IPS DF 6.9 (cell line): ENCODE data around the gene ST6GALNAC6.
"Not testable (repeated sequence)": the region's sequence is repeated elsewhere in the genome, so short reads cannot be mapped to it uniquely, and the experiment has no call there.

Experiments used
- DNase-seq: peaks from one replicate; pipeline ENCODE4 v3.0.0-alpha.2; 2013; ENCODE audit warnings: low read depth, low spot score
- H3K27ac ChIP-seq: one replicate; pipeline ENCODE4 v1.5.1; 2013; ENCODE audit warnings: low read length, control low read depth
- H3K27me3 ChIP-seq: 2 replicates; pipeline ENCODE4 v1.6.1; 2013; ENCODE audit warnings: mild to moderate bottlenecking, low read length; ENCODE audit not compliant: control insufficient read depth, insufficient read depth
- H3K36me3 ChIP-seq: 2 replicates; pipeline ENCODE4 v1.6.1; 2013; ENCODE audit warnings: low read length; ENCODE audit not compliant: control insufficient read depth, insufficient read depth
- H3K4me1 ChIP-seq: 2 replicates; pipeline ENCODE4 v1.6.1; 2013; ENCODE audit warnings: low read length; ENCODE audit not compliant: control insufficient read depth, insufficient read depth
- H3K4me3 ChIP-seq: 2 replicates; pipeline ENCODE4 v1.5.1; 2013; ENCODE audit warnings: mild to moderate bottlenecking, low read length
- H3K9me3 ChIP-seq: 2 replicates; pipeline ENCODE4 v1.6.1; 2013; ENCODE audit warnings: low read length, inconsistent platforms; ENCODE audit not compliant: control insufficient read depth, insufficient read depth
- WGBS: extraction: QIAGEN DNeasy Blood & Tissue Kit; methylation state at CpG from one replicate; pipeline ENCODE4 v1.1.7; 2013; ENCODE audit warnings: mixed read lengths, missing lambda C conversion rate; ENCODE audit not compliant: insufficient read length, insufficient coverage; 5-methylcytosine and 5-hydroxymethylcytosine counted together

ST6GALNAC6 gene

DNA sequence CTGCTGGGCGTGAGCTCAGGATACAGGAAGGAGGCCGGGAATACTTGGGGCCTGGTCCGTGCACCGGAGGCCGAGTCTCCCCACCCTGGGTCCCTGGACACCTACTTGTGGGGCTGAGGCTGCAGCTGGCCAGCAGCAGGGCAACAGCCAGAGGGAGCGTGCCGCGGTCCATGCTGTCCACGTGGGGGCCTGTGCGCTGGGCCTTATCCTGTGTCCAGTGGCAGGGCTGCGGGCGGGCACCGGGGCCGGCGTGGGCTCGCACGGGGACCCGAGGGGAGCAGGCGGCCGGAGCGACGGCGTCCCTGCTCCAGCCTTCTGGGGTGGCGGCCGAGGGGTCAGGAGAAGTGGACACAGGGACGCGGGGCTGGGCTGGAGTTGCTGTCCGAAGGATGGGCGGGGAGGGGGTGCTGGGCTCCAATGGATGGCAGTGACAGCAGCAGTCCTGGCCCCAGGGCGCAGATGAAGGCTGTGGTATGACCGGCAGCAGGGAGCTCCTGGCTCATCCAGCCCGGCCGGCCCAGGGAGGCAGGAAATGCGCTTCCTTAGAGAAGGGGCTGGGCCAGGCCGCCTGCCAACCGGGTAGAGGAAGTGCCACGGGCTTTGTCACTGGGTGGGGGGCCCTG is 45.1 kb downstream of the ST6GALNAC6 start, which contains the start of gene ENG:
TSS of gene ENG (minus strand) at position 475 of the 623 bp plus-strand sequence. CDS start at position 172, 303 bp downstream.
- no peaks in the 10 kb centered on the region for H3K36me3 ChIP-seq
- peaks cover 3% of the 10 kb centered on the region for H3K4me1 ChIP-seq
- H3K27ac ChIP-seq = no peak within 1 kb of the TSS
- DNase-seq = no peak
- H3K4me3 ChIP-seq = no peak within 1 kb of the TSS
- no peaks in the 10 kb centered on the region for H3K9me3 ChIP-seq
- no CpG with 5 or more reads among the region's 37 CpGs for WGBS
- H3K27me3 ChIP-seq = no peaks in the 10 kb centered on the region

- no peak overlapping the region for H3K4me3 ChIP-seq
- DNase-seq = no peak
- no peaks in the 10 kb centered on the region for H3K36me3 ChIP-seq
Measured at GRCh38 chr9:127853312-127854183, 45.9 kb downstream of the ST6GALNAC6 start.

GRCh38 chr9:127852829-127853228 is 46.6 kb downstream of the ST6GALNAC6 start:
- Histone ChIP-seq H3K4me1 (peaks cover 3% of the 10 kb centered on the region; the same call in 1 of the 2 replicates), H3K4me3 (no peak overlapping the region), H3K27me3 (no peaks in the 10 kb centered on the region), H3K9me3 (no peaks in the 10 kb centered on the region), H3K36me3 (no peaks in the 10 kb centered on the region), H3K27ac (no peak overlapping the region)
- no peak for DNase-seq
- no CpG with 5 or more reads among the region's 9 CpGs for WGBS

More at GRCh38 chr9:127853312-127854183, 45.9 kb downstream of the ST6GALNAC6 start:
- peaks cover 3% of the 10 kb centered on the region for H3K4me1 ChIP-seq
- no peaks in the 10 kb centered on the region for H3K27me3 ChIP-seq
- no peaks in the 10 kb centered on the region for H3K9me3 ChIP-seq
- no CpG with 5 or more reads among the region's 13 CpGs for WGBS
- H3K27ac ChIP-seq = no peak overlapping the region

GRCh38 chr9:127850286-127850830 is 49.0 kb downstream of the ST6GALNAC6 start:
- no peaks in the 10 kb centered on the region for H3K27me3 ChIP-seq
- H3K4me1 ChIP-seq = peaks cover 3% of the 10 kb centered on the region; the same call in 1 of the 2 replicates
- no peak for DNase-seq
- no peaks in the 10 kb centered on the region for H3K9me3 ChIP-seq
- H3K36me3 ChIP-seq = 0 out of 2 replicates have a peak, but pooled peaks cover 2% of the 10 kb centered on the region
- no CpG with 5 or more reads among the region's 17 CpGs for WGBS
- H3K4me3 ChIP-seq = no peak overlapping the region
- no peak overlapping the region for H3K27ac ChIP-seq

- no peak overlapping the region for H3K4me3 ChIP-seq
- H3K36me3 ChIP-seq = 0 out of 2 replicates have a peak, but pooled peaks cover 2% of the 10 kb centered on the region
- H3K9me3 ChIP-seq = no peaks in the 10 kb centered on the region
- no peaks in the 10 kb centered on the region; the same call in 1 of the 2 replicates for H3K4me1 ChIP-seq
- H3K27ac ChIP-seq = no peak overlapping the region
- no peaks in the 10 kb centered on the region for H3K27me3 ChIP-seq
- no CpG with 5 or more reads among the region's 10 CpGs for WGBS
- no peak for DNase-seq
Measured at GRCh38 chr9:127848756-127849504, 50.5 kb downstream of the ST6GALNAC6 start.

DNA sequence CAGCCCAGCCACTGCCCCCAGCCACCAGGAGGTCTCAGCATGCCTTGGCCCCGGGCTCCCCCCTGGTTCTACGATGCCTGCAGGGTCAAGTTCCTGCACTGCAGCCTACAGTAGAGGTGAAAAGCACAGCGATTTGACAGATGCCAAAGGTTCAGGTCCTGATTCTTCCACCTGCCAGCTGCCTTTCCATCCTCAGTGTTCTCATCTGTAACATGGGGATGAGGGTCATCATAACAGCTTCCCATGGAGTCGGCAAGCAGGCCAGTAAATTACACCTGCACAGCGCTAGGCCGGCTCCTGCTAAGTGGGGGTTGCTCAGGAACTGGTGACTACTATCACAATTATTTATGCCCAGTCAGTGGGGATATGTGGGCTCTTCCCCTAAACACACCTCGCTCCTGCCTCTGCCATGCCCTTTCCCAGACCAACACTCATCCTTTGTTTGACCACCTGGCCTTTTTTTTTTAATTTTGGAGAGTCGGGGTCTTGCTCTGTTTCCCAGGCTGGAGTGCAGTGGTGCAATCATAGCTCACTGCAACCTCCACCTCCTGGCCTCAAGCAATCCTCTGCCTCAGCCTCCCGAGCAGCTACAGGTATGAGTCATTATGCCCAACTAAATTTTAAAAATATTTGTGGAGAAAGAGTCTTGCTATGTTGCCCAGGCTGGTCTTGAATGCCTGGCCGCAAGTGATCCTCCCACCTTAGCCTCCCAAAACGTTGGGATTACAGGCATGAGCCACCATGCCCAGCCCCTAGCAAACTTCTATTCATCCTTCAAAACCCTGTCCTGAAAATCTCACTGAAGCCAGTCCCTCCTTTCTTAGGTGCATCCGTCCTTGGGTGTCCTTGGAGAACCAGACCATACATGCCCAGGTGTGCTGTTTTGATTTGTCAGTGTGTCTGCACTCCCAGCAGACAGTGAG is 51.3 kb downstream of the ST6GALNAC6 start:
- Histone ChIP-seq H3K36me3 (0 out of 2 replicates have a peak, but pooled peaks cover 2% of the 10 kb centered on the region), H3K4me1 (no peaks in the 10 kb centered on the region), H3K4me3 (no peak overlapping the region), H3K27ac (no peak overlapping the region), H3K27me3 (no peaks in the 10 kb centered on the region), H3K9me3 (no peaks in the 10 kb centered on the region)
- no peak for DNase-seq
- WGBS = no CpG with 5 or more reads among the region's 12 CpGs

DNA sequence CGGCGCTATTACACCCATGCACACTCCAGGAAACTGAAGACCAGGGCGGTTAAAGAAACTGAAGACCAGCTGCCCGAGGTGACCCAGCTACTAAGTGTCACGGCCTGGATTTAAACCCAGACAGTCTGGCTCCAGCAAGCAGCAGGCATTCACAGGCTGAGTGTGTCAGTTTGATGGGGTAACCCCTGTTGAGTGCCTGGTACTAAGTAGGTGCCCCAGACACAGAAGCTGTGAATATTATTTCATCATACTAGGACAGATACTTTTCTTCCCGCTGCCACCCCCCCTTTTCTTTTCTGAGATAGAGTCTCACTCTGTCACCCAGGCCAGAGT is 52.3 kb downstream of the ST6GALNAC6 start:
- no peak overlapping the region for H3K27ac ChIP-seq

DNA sequence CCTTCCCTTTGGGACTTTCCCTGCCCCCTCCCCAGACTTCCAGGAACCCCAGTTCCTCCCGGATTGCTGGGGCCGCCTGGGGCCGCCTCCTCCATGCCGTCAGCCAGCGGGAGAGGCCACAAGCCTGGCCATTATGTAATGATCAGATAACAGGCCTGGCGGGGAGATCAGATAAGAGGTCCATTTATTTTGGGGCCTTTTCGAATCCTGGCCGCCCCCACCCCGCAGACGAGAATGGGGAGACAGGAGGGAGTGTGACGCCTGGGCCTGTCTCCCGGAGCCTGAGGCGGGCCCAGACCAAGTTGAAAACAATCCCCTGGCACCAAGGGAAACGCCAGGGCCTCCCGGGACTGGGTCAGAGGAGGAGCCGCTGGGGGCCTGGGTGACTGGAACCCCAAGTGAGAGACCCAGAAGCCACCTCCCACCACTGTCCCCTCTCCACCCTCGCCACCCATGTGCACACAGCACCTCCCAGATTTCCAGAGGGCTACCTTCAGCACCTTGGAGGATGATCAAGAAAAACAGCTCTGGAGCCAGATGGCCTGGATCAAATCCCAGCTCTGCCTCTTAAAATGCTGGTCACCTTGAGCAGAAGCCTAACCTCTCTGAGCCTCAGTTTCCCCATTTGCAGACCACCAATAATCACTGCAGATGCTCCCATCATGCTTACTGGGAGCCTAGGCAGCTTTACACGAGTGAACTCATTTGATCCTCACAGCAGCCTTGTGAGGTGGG is 52.8 kb downstream of the ST6GALNAC6 start:
- Histone ChIP-seq H3K4me1 (no peaks in the 10 kb centered on the region), H3K27ac (no peak overlapping the region), H3K4me3 (no peak overlapping the region), H3K36me3 (0 out of 2 replicates have a peak, but pooled peaks cover 2% of the 10 kb centered on the region), H3K9me3 (no peaks in the 10 kb centered on the region), H3K27me3 (no peaks in the 10 kb centered on the region)
- no peak for DNase-seq
- no CpG with 5 or more reads among the region's 18 CpGs for WGBS

More for the DNA sequence above, 52.3 kb downstream of the ST6GALNAC6 start:
- H3K36me3 ChIP-seq = 0 out of 2 replicates have a peak, but pooled peaks cover 2% of the 10 kb centered on the region
- no peaks in the 10 kb centered on the region for H3K4me1 ChIP-seq
- no peaks in the 10 kb centered on the region for H3K9me3 ChIP-seq
- no peak for DNase-seq
- H3K27me3 ChIP-seq = no peaks in the 10 kb centered on the region
- WGBS = no CpG with 5 or more reads among the region's 6 CpGs
- no peak overlapping the region for H3K4me3 ChIP-seq

GRCh38 chr9:127845619-127846018 is 53.8 kb downstream of the ST6GALNAC6 start:
- not testable (repeated sequence) for H3K27ac ChIP-seq, H3K4me3 ChIP-seq, DNase-seq, H3K4me1 ChIP-seq, H3K27me3 ChIP-seq, H3K36me3 ChIP-seq, H3K9me3 ChIP-seq
- no CpG with 5 or more reads among the region's 4 CpGs for WGBS
